Fibroblast of mammary gland (primary cell): Measurements from ENCODE around the gene GPR151.

Experiments
- DNase-seq: peaks from one replicate; pipeline ENCODE4 v3.0.0-alpha.2; 2010; ENCODE audit warnings: low read depth
- H3K4me3 ChIP-seq: 2 replicates; pipeline ENCODE4 v1.5.1; 2011; ENCODE audit warnings: low read depth, mild to moderate bottlenecking, low read length, moderate library complexity; ENCODE audit not compliant: control insufficient read depth
- CTCF ChIP-seq: conservative IDR thresholded peaks from 2 replicates; pipeline ENCODE4 v1.5.1; 2011; ENCODE audit warnings: low read depth, low read length, inconsistent platforms; ENCODE audit not compliant: control insufficient read depth, insufficient read depth

GPR151 gene

DNA sequence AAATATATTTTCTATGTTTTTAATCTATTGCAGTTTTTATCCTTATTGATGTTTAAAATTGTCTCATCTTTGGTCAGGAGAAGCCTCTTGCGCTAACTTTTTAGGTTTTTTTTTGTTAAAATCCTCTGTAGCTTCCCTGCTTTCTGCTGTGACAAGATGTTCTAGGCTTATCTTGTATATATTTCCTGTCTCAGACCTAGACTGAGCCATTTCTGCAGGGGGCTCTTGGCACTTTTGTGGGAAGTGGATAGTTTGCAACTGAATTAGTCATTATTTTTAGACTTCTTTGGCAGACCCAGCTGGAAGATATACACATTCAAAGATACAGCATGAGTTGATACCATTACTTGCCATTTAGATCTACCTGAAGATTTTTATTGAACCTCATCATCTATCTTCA is 40.1 kb downstream of the GPR151 start:
- no peak for TF ChIP-seq CTCF
- no peak overlapping the region for H3K4me3 ChIP-seq
- no peak for DNase-seq

GRCh38 chr5:146475190-146475780 is 40.7 kb downstream of the GPR151 start:
- DNase-seq: peak; percentile 4
- TF ChIP-seq CTCF: peak; percentile 34
- no peak overlapping the region for H3K4me3 ChIP-seq

- TF ChIP-seq CTCF: no peak
- no peak for DNase-seq
These were observed 41.9 kb downstream of the GPR151 start for GRCh38 chr5:146474065-146474464.

DNA sequence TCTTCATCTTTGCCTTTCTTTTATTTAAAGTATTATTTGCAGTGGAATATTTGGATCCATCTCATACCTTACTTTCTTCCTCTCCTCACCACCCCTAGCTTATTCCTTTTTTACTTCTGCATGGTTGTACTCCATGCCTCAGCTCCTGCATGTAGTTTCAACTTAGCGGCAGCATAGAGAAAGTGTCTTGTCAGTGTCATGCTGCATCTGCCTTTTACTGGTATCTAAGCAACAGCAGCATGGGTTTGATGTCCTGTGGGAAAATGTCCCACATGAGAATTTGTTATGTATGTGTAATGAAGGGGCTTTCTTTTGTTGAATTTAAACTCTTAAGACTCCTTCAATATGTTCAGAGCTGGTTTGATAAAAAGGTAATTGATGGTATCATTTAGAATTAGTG is 48.2 kb downstream of the GPR151 start:
- no peak for DNase-seq
- no peak overlapping the region for H3K4me3 ChIP-seq
- no peak for TF ChIP-seq CTCF

More at GRCh38 chr5:146474065-146474464, 41.9 kb downstream of the GPR151 start:
- H3K4me3 ChIP-seq: no peak overlapping the region

DNA sequence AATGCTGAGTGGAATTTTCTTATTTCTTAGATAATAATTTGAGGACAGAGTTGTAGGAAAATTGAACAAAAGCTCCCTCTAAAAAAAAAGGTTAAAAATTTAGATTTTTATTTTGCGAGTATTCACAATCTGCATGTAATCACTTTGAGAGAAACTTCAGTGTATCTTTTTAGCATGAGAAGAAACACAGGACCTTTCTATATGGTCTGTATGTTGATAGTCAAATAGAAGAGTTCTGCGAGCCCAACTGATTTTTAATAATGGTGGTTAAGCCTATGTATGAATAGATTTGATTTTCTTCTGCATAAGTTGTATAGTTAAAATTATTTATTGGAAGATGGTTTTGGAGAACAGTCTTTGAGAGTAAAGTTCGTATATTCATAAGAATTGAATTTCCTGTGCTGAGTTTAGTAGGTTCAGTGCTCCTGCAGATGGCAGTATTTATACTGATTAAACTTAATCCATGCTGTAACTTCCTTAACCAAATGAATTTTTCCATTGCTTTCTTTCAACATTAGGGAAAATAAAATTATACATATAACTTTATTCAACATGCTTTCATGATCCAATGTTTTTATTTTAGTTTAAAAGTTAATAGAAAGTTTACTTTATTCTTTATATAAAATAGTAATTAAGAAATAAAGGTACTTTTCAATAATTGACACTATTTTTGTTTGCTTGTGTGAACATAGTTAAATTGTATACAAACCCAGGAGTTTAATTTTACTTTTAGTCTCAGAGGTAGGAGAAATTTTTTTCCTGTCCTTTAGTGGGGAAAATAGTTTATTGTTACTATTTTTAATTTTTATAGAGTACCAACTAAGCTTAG is 49.3 kb downstream of the GPR151 start:
- peak; percentile 55 for TF ChIP-seq CTCF
- no peak overlapping the region for H3K4me3 ChIP-seq
- peak; percentile 29 for DNase-seq

- TF ChIP-seq CTCF: no peak
- DNase-seq: no peak
- no peak overlapping the region for H3K4me3 ChIP-seq
These were observed 52.5 kb downstream of the GPR151 start for GRCh38 chr5:146463446-146463845.
